KMS-11 (cell line): ENCODE measurements around the gene PRMT7.
A peak's percentile ranks its signal among the peaks of the same experiment; 100 is the strongest.

Experiments
- H2AFZ ChIP-seq: fragments of 200-600 bp; sonication (generic); 2 replicates; pipeline ENCODE4 v1.6.1; 2016; ENCODE audit warnings: antibody characterized with exemption, mixed run types, low read depth
- H3K27ac ChIP-seq: fragments of 200-600 bp; sonication (generic); 2 replicates; pipeline ENCODE4 v1.6.1; 2016; ENCODE audit warnings: mild to moderate bottlenecking, mixed run types
- H3K27me3 ChIP-seq: fragments of 200-600 bp; sonication (generic); 2 replicates; pipeline ENCODE4 v1.6.1; 2017; ENCODE audit warnings: mild to moderate bottlenecking, low read depth, mixed run types, moderate library complexity; ENCODE audit not compliant: insufficient read depth
- H3K36me3 ChIP-seq: fragments of 200-600 bp; sonication (generic); 2 replicates; pipeline ENCODE4 v1.6.1; 2017; ENCODE audit warnings: mild to moderate bottlenecking, mixed run types; ENCODE audit not compliant: insufficient read depth
- H3K4me1 ChIP-seq: fragments of 200-600 bp; sonication (generic); 2 replicates; pipeline ENCODE4 v1.6.1; 2016; ENCODE audit warnings: mild to moderate bottlenecking, low read depth, mixed run types; ENCODE audit not compliant: poor library complexity, severe bottlenecking
- H3K4me2 ChIP-seq: fragments of 200-600 bp; sonication (generic); 2 replicates; pipeline ENCODE4 v1.7.0; 2016; ENCODE audit warnings: mild to moderate bottlenecking, mixed run types
- H3K4me3 ChIP-seq: fragments of 200-600 bp; sonication (generic); IDR thresholded peaks from 2 replicates; pipeline ENCODE4 v1.6.1; 2017; ENCODE audit warnings: low read depth, low read length, mixed read lengths; ENCODE audit not compliant: insufficient read depth
- H3K79me2 ChIP-seq: fragments of 200-600 bp; sonication (generic); 2 replicates; pipeline ENCODE4 v1.6.1; 2016; ENCODE audit warnings: low read depth, mixed run types; ENCODE audit not compliant: insufficient read depth
- H3K9ac ChIP-seq: fragments of 200-600 bp; sonication (generic); 2 replicates; pipeline ENCODE4 v1.6.1; 2016; ENCODE audit warnings: mild to moderate bottlenecking, mixed run types
- H4K20me1 ChIP-seq: fragments of 200-600 bp; sonication (generic); 2 replicates; pipeline ENCODE4 v1.6.1; 2016; ENCODE audit warnings: mild to moderate bottlenecking, mixed run types; ENCODE audit not compliant: insufficient read depth
- CTCF ChIP-seq: fragments of 200-600 bp; sonication (generic); conservative IDR thresholded peaks from 2 replicates; pipeline ENCODE4 v1.6.1; 2017; ENCODE audit warnings: low read depth, mild to moderate bottlenecking, antibody characterized with exemption, low read length, moderate library complexity, mixed read lengths

Gene PRMT7

GRCh38 chr16:68355447-68356248, 44.8 kb downstream of the PRMT7 start:
- H3K4me1 ChIP-seq, result peaks cover 33% of the 10 kb centered on the region
- H4K20me1 ChIP-seq, result no peaks in the 10 kb centered on the region
- no peaks in the 10 kb centered on the region for H3K27me3 ChIP-seq
- H2AFZ ChIP-seq, result no peak overlapping the region
- H3K4me3 ChIP-seq, result no peak overlapping the region
- no peaks in the 10 kb centered on the region for H3K36me3 ChIP-seq
- H3K4me2 ChIP-seq, result peak overlapping the region; percentile 94
- no peaks in the 10 kb centered on the region for H3K79me2 ChIP-seq
- TF ChIP-seq CTCF, result peak; percentile 38
- H3K27ac ChIP-seq, result peak overlapping the region; percentile 29; the same call in 1 of the 2 replicates
- H3K9ac ChIP-seq, result no peak overlapping the region

DNA sequence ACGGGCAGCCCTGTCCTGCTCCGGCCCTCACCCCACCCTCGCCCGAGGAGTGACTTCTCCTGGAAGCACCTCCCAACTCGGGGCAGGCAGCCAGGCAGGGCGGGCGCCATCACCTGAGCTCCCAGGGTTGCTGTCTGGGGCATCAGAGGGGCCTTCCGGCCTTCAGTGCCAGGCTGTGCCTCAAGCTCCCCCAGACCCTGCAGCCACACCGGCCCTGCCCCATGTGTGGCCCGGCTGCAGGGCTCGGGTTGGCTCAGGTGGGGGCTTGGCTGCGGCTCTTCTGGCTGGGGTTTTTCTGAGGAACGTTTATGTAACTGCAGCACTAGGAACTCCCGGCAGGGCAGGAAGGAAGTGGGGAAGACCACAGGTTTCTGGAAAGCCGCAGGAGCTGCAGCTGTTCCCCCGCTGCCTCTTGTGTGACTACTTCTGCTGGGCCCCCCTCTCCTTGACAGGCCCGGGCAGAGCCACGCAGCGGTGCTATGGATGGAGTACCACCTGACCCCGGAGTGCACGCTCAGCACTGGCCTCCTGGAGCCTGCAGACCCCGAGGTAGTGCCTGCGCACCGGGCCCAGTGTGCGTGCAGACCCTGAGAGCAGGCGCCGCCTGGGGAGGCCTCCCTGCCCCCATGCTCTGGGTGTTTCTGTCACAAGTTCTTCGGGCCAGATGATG, 45.6 kb downstream of the PRMT7 start:
- H2AFZ ChIP-seq, result no peak overlapping the region
- H4K20me1 ChIP-seq, result no peaks in the 10 kb centered on the region
- H3K36me3 ChIP-seq, result no peaks in the 10 kb centered on the region
- H3K27me3 ChIP-seq, result no peaks in the 10 kb centered on the region
- no peak overlapping the region for H3K9ac ChIP-seq
- no peak for TF ChIP-seq CTCF
- peaks cover 33% of the 10 kb centered on the region for H3K4me1 ChIP-seq
- no peak overlapping the region for H3K4me3 ChIP-seq
- no peaks in the 10 kb centered on the region for H3K79me2 ChIP-seq
- H3K27ac ChIP-seq, result peak overlapping the region; percentile 29; the same call in 1 of the 2 replicates
- H3K4me2 ChIP-seq, result peak overlapping the region; percentile 94

DNA sequence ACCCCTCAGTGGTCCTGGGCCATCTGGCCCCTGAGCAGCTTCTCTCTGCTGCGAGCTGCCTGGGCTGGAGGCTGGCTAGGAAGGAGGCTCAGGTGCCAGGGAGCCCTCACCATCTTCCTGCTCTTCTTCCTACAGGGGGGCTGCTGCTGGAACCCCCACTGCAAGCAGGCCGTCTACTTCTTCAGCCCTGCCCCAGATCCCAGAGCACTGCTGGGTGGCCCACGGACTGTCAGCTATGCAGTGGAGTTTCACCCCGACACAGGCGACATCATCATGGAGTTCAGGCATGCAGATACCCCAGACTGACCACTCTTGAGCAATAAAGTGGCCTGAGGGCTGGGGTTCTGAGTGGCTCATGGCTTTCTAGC, 46.1 kb downstream of the PRMT7 start:
- Histone ChIP-seq H3K4me1 (peaks cover 33% of the 10 kb centered on the region), H3K4me2 (peak overlapping the region; percentile 94), H3K9ac (no peak overlapping the region), H2AFZ (no peak overlapping the region), H3K4me3 (no peak overlapping the region), H3K27me3 (no peaks in the 10 kb centered on the region), H3K36me3 (no peaks in the 10 kb centered on the region), H4K20me1 (no peaks in the 10 kb centered on the region), H3K27ac (no peak overlapping the region), H3K79me2 (no peaks in the 10 kb centered on the region)
- no peak for TF ChIP-seq CTCF

DNA sequence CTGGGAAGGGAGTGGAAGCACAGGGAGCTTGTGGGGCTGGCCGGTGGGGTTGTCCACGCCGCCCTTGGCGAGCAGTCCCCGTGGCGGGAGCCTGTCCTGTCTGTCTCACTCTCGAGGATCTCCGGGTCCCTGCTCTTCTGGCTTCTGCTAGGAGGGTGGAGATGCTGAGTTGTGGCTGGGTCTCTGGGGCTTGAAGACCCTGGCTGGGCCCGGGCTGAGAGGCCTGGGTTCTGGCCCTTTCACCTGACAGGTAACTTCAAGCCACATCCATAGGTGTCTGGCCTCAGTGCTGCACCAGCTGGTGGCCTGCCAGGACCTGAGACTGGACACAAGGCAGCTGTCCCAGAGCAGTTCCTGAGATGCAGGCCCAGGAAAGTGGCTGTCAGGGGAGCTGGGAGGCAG, 46.7 kb downstream of the PRMT7 start:
- Histone ChIP-seq H3K27ac (no peak overlapping the region), H3K36me3 (no peaks in the 10 kb centered on the region), H3K4me1 (peaks cover 33% of the 10 kb centered on the region), H3K4me3 (no peak overlapping the region), H3K4me2 (peak overlapping the region; percentile 94; the same call in 1 of the 2 replicates), H3K9ac (no peak overlapping the region), H3K79me2 (no peaks in the 10 kb centered on the region), H3K27me3 (no peaks in the 10 kb centered on the region), H2AFZ (no peak overlapping the region), H4K20me1 (no peaks in the 10 kb centered on the region)
- no peak for TF ChIP-seq CTCF
